WTC11 (cell line): ENCODE data around the gene KLRD1.

Source experiments
- CREB1 ChIP-seq: sonication (generic); formaldehyde crosslinking; IDR thresholded peaks from 2 replicates; pipeline ENCODE4 v1.8.0; 2023; ENCODE audit warnings: mild to moderate bottlenecking, missing genetic modification reagents
- CTCF ChIP-seq: fragments of 200-600 bp; IDR thresholded peaks from 2 replicates; pipeline ENCODE4 v1.8.0; 2022; ENCODE audit warnings: antibody characterized with exemption
- E2F1 ChIP-seq: sonication (generic); formaldehyde crosslinking; IDR thresholded peaks from 2 replicates; pipeline ENCODE4 v1.8.0; 2022; ENCODE audit warnings: mild to moderate bottlenecking, missing genetic modification reagents
- RELA ChIP-seq: sonication (generic); formaldehyde crosslinking; IDR thresholded peaks from 2 replicates; pipeline ENCODE4 v1.8.1; 2022; ENCODE audit warnings: missing genetic modification reagents, mild to moderate bottlenecking, borderline replicate concordance
- SMAD4 ChIP-seq: sonication (generic); formaldehyde crosslinking; IDR thresholded peaks from 2 replicates; pipeline ENCODE4 v1.8.0; 2022; ENCODE audit warnings: mild to moderate bottlenecking, missing genetic modification reagents
- TCF7 ChIP-seq: sonication (generic); formaldehyde crosslinking; IDR thresholded peaks from 2 replicates; pipeline ENCODE4 v1.8.0; 2022; ENCODE audit warnings: mild to moderate bottlenecking, low read depth, missing genetic modification reagents, moderate library complexity
- TP53 ChIP-seq: sonication (generic); formaldehyde crosslinking; IDR thresholded peaks from 2 replicates; pipeline ENCODE4 v1.8.1; 2023; ENCODE audit warnings: mild to moderate bottlenecking, missing genetic modification reagents
- USF2 ChIP-seq: sonication (generic); formaldehyde crosslinking; IDR thresholded peaks from 2 replicates; pipeline ENCODE4 v1.8.1; 2023; ENCODE audit warnings: mild to moderate bottlenecking, missing genetic modification reagents, moderate library complexity
- ZBTB21 ChIP-seq: sonication (generic); formaldehyde crosslinking; IDR thresholded peaks from 2 replicates; pipeline ENCODE4 v1.8.1; 2023; ENCODE audit warnings: mild to moderate bottlenecking, missing genetic modification reagents, borderline replicate concordance
- ZNF396 ChIP-seq: fragments of 250-450 bp; sonication (Bioruptor Pico); IDR thresholded peaks from 2 replicates; pipeline ENCODE4 v1.8.0; 2021; ENCODE audit warnings: mild to moderate bottlenecking, moderate library complexity, borderline replicate concordance
- ZNF416 ChIP-seq: fragments of 250-450 bp; sonication (Bioruptor Pico); IDR thresholded peaks from 2 replicates; pipeline ENCODE4 v1.9.0; 2021; ENCODE audit warnings: mild to moderate bottlenecking, inconsistent platforms
- ZNF423 ChIP-seq: fragments of 250-450 bp; sonication (Bioruptor Pico); IDR thresholded peaks from 2 replicates; pipeline ENCODE4 v2.1.2; 2022; ENCODE audit warnings: mild to moderate bottlenecking, moderate library complexity
- ZNF512 ChIP-seq: sonication (generic); formaldehyde crosslinking; IDR thresholded peaks from 2 replicates; pipeline ENCODE4 v1.8.1; 2022; ENCODE audit warnings: missing genetic modification reagents, borderline replicate concordance

- no peak for TF ChIP-seq CTCF
- no peak for TF ChIP-seq TP53
- no peak for TF ChIP-seq ZBTB21 (CRISPR knock-in tag)
- TF ChIP-seq RELA = no peak
- TF ChIP-seq SMAD4 (CRISPR knock-in tag) = no peak
- TF ChIP-seq USF2 (CRISPR knock-in tag) = no peak
- TF ChIP-seq E2F1 = no peak
- no peak for TF ChIP-seq ZNF396 (CRISPR knock-in tag)
- TF ChIP-seq ZNF512 (CRISPR knock-in tag) = no peak
- no peak for TF ChIP-seq CREB1
- TF ChIP-seq TCF7 = no peak
- no peak for TF ChIP-seq ZNF423 (CRISPR knock-in tag)
- no peak for TF ChIP-seq ZNF416 (CRISPR knock-in tag)
Observed at GRCh38 chr12:10320643-10321042, 13.0 kb downstream of the KLRD1 start.
